ENCODE results near the gene MGLL.

The MGLL gene

DNA sequence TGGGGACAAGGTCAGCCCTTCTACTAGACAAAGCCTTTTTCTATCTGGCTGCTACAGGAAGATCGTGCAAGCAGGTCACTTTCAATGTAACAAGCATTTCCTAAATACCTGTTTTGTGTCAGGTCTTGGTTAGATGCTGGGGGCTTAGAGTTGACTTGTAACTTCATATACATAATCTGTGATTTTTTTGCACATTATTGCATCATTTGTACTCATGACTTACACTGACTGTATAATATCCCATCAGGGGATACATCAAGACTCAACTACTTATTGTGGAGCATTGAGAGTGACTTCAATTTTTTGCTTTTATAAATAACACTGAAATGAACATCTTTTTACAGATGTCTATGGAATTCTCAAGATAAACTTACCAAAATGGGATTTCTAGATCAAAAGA is 80.6 kb downstream of the MGLL start:
- no peak for DNase-seq (ENCODE audit: low read depth in 2 of 2)

DNA sequence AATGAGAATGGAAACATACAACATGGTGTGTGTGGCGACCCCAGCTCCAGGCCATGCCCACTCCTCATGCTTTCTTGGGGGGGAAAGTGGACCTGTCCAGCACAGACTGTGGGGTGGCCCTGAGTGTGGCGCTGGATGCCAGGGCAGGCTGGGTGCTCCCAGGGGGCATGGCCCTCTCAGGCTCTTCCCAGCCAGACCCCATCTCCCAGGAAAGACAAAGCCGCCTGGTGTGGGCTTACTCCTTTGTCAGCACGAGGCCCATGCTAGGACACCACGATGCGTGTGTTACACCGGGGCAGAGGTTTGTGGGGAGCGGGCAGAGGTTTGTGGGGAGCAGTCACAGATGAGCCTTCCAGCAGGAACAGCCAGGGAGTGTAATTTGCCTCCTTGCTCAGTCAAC is 81.1 kb downstream of the MGLL start:
- DNase-seq (ENCODE audit: low read depth in 2 of 2), result no peak

DNA sequence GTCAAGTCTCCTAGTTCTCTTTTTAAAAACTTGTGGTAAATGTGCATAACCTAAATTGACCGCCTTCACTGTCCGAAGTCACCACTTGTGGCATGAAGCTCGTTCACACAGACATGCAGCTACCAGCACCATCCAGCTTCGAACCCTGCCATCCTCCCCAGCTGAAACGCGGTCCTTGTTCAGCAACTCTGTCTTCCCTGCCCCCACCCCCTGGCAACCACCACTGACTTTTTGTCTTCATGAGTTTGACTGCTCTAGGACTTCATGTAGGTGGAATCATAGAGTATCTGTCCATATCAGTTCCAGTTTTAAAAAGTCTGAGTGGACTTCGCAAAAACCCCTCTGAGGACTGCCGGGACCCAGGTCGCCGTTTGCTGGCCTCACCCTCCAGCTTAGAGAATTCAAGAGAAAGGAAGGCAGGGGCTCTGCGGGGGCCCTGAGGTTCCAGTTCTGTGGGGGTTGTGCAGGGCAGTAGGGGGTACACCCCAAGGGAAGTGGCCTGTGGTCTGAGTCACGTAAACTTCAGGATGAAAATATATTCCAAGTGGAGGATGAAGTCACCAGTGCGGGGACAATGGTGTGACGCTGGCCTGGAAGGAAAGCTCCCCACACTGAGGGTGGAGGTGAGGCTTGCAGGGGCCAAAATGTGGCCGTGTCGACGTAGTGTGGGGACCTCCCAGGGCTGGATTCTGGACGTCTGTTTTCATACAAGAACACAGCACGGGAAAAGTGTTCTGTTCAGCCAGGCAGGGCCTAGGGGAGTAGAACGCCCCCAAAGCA is 82.0 kb downstream of the MGLL start:
- DNase-seq (ENCODE audit: low read depth in 2 of 2), result no peak

DNA sequence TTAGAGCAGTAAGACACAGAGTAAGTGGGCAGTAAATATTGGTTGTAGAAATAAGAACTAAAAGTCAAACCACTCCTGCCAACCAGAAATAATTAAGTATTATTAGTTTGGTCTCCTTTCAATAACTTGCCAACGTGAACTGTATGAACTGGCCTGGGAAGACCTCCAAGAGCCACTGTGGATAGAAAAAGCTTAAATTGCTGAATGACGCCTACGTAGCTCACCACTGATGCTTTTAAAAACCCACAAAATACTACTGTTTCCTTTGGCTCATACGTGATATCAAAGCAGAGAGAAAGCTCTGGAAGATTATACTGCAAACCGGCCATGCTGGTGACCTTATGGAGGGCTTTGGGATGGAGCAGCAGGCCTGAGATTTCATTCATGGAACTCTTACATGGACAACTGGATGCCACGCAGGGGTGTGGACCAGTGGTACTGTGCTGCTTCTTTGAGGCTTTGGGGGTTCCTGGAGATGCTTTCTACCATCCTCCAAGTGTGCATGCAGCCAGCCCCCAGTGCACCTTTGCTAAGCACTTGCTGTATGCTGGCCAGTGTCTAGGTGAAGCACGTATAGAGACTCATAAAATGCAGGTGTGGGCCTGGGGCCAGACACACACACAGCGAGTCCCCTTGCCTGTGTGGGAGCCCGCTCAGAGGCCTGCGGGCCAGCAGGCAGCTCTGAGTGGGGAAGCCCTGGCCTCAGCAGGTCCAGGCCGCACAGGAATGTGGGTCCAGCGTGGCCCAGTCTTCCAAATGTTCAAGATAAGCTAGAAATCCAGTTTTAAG is 82.8 kb downstream of the MGLL start:
- no peak for DNase-seq (ENCODE audit: low read depth in 2 of 2)

DNA sequence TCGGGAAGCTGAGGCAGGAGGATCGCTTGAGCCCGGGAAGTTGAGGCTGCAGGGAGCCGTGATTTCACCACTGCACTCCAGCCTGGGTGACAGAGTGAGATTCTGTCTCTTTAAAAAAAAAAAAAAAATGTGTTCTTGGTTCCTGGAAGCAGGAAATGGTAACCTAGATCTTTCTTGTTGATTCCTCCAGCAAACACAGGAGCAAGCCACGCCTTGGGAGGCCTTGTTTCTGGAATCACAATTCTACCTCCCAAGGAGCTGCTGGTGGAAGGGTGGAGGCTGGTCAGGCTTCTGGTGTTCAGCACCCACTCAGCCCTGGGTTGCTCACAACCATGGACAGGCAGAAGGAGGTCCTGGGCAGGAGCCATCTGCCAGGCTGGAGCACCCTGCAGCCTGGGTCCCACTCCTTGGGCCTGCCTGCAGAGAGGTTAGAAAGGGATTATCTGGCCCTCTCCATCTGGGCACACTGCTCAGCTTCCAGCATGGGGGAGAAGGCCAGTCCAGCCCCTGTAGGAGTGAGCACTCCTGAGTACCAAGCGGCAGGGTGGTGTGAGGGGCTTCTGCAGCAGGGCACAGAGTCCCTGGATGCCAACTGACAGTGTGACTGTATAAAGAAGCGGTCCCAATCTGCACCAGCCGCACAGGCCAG is 84.0 kb downstream of the MGLL start:
- DNase-seq (ENCODE audit: low read depth in 2 of 2), result no peak

DNA sequence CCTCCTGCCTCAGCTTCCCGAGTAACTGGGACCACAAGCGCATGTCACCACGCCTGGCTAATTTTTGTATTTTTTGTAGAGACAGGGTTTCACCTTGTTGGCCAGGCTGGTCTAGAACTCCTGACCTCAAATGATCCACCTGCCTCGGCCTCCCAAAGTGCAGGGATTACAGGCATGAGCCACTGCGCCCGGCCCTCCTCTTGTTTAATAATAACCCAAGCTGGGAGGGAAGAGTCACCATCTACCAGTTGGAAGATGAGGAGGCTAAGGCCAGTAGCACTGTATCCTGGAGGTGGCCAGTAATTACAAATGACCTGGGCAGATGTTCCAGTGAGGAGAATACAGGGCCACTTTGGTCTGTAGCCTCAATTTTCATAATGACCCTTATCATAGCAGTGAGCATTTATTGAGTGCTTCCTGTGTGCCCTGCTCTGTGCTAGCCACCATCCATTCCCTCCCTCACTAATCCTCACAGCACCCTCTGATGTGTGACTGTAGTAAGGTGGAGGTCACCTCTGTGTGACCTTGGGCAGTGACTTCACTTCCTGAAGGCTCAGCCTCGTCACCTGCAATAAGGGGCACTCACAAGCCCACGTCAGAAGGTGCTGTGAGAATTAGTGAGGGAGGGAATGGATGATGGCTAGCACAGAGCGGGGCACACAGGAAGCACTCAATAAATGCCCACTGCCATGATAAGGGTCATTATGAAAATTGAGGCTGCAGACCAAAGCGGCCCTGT is 85.3 kb downstream of the MGLL start:
- no peak for DNase-seq (ENCODE audit: low read depth in 2 of 2)

DNA sequence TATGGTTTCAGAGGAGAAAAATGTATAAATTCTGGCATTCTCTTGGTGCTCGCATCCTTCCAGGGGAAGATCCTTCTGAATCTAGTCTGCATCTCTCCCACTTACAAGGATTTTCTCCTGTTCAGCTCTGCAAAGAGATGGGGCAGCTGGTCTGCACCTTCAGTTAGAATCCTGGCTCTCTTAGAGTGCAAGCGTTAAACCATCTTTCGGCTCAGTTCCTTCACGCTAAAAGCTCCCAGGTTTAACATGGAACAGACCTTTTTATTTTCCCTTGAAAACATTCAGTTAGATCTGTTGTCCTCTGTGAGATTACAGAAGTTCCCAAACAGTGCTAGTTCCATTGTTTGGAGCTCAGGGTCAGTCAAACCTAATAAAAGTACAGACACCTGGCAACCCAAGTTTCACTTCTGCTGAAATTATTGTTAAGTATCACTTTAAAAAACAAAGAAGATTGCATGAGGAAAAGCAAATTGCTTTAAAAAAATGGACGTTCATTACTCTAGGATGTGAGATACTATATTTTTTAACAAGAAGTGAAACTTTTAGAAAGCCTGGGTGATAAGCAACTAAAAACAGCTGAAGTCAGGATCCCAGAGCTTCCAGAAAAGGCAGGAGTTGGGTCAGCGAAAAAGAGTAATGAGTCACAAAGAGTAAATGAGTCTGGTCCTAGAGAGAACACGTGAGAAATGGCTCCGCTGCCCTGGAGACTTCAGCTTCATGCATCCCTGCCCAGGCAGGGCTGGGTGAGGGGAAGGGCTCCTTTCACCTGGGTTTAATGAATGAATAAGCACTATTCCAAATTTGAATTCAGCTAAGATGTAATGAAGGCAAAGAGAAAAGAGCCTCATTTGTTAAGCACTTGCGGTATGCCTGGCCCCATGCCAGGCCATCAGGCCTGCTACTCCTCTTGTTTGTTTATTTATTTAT is 86.3 kb downstream of the MGLL start:
- no peak for DNase-seq (ENCODE audit: low read depth in 2 of 2)

DNA sequence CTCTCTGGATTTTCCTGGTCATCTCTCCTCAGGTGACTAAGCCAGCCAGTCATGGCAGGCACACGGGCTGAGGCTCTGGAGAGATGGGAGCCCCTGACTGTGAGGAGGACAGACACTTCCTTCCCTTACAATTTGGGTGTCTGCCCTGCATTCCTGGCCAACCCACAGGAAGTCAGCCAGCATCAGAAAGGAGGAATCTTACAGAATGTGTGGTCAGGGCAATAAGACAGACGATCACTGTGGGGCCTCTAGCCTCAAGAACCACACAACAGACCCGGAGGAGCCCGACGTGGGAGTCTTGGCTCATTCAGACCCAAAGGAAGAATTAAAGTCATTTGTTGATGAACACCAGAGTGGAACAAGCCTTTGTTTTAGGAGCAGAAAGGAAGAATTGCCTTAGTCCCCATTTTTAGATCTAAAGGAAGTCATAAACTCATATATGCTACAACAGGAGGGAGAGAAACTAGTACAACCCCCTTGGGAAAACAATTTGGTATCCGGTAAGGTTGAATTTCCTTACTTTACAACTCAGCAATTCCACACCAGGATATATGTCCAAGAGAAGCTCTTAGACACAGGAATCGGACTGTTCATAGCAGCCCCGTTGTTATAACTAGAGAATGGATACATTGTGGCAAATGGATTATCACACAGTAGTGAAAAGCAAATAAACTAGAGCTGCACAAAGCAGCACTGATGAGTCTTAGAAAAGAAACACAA is 87.4 kb downstream of the MGLL start:
- no peak for DNase-seq (ENCODE audit: low read depth in 2 of 2)

DNA sequence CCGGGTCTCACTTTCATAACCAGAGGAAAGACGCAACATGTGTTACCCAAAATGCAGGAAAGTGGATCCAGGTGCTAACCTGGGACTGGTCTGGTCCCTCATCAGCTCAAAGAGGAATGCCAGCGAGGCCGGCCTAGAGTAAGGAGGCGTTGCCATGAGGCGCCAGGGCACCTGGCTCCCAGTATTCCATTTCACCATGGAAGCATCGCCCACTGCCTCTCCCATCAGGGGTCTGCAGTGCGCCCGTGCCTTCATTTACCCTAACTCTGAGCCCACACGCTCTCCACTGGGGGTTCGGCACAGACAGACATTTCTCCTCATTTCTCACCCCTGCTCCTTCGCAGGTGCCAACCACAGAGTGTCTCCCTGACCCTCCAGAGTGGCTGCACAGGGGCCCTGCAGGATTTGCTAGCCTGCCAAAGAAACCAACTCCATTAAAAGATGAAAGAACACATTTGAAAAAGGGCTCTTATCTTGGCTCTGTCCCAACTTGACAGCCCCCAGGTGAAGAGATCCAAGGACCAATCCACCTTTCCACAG is 88.1 kb downstream of the MGLL start:
- no peak for DNase-seq (ENCODE audit: low read depth in 2 of 2)

DNA sequence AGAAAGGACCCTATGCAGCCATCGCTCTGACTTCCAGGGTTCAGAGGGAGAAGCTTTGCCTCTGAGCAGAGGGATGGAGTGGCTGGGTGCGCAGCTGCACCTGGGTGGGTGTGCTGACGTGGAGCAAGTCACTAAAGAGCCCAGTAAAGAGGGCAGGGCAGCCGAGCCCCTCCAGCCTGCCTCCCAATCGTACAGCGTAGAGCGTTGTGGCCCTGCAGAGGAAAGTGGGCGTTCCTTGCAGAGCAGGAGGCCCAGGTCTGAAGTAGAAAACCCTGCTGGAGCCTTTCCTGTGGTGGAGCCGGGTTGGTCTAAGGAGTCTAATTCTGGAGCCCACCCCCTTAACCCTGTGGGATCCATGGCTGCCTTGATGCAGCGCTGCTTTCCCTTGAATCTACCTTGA is 88.5 kb downstream of the MGLL start:
- no peak for DNase-seq (ENCODE audit: low read depth in 2 of 2)

DNA sequence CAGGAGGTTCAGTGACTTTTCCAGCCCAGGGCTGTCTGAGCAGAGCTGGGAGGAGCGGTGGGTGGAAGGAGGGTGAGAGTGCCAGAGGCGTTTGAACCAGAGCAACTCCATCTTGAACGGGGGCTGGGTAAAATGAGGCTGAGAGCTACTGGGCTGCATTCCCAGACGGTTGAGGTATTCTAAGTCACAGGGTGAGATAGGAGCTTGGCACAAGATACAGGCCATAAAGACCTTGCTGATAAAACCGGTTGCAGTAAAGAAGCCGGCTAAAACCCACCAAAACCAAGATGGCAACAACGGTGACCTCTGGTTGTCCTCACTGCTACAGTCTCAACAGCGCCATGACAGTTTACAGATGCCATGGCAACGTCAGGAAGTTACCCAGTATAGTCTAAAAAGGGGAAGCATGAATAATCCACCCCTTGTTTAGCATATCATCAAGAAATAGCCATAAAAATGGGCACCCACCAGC is 89.4 kb downstream of the MGLL start:
- DNase-seq (ENCODE audit: low read depth in 2 of 2), result no peak

DNA sequence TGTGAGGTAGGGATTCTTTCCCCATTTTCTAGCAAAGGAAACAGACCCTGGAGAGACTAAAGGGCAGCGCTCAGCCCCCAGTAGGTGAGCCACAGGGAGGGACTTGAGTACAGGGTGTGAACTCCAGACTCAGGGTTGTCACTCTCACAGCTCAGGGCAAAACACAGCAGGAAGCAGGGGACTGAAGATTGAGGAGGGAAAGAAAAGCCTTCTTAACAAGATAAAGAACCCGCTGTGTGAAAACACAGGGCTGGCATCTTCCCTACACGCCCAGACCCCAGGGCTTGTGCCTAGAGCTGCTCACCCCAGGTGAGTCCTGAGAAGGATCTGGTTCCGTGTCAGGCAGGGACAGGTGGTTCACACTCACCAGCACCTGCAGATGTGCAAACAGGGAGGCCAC is 90.0 kb downstream of the MGLL start:
- no peak for DNase-seq (ENCODE audit: low read depth in 2 of 2)

DNA sequence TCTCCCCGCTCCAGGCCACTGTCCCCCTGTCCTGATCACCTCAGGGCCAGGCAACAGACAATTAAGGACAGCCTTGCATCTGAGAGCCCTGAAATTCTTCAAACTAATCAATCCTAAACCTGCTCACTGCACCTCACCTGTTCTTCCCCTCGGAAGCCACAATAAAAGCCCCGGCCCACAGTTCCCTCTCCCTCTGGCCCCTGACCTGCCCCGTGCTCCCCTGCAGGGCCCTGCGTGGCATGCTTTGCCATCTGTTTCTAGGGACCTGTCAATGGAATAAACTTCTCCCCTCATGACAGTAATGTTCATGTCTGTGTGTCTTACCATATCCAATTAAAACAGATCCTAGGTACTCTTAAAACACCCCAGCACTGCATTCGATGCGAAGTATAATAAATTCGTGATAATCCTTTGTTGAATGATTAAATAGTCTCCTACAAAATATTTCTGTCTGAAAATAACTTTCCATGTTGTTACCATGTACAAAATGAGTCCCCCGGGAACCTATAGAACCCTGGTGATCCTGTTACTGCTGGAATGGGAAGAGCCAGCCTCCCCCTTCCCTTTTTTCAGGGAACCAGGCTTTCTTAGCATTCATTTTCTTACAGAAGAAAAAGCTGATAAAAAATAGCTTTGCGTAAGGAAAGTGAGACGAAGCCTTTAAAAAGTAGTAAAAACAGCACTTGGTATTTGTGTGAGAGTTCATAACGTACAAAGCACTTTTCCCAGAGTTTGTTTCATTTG is 90.6 kb downstream of the MGLL start:
- no peak for DNase-seq (ENCODE audit: low read depth in 2 of 2)

DNA sequence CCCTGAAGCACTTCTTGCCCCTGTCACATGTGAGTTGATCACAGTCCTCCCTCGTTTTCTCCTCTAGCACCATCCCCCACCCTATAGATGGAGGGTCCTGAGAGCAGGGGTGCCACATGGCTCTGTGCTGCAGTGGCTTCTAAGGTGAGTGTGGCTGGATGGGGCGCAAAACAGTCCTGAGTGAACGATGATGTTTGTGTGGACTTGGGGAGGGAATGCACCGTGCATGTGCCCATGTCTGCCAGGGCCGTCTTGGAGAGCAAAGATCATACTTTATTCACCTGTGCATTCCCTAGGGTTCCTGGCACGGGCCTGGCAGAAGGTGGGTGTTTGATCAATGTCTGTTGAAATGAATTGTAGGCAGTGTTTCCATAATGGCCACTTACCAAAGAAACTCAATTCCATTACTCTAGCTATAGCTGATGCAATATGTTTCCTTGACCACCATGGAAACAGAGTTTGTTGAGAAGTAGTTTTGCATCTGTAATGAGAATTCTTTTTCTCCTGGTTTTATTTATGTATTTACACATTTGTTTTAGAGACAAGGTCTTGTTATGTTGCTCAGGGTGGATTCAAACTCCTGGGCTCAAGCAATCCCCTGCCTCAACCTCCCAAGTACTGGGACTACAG is 91.5 kb downstream of the MGLL start:
- no peak for DNase-seq (ENCODE audit: low read depth in 2 of 2)

DNA sequence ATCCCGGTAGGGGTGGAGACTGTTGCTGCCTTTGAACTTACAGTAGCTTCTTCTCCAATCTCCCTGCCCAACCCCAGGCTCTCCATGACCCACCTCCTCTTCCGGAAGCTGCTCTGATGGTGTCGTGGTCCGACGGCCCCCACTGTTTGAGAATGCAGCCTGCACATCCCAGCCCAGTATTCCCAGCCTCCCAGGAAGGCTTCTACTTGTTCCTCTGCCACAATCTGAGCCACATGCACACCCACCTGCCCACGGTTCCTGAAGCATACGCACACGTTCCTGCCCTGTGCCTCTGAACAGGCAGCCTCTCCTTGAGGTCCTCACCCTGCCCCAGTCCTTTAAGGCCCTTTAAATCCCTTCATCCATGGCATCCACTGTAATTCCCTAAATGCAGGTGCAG is 92.1 kb downstream of the MGLL start:
- no peak for DNase-seq (ENCODE audit: low read depth in 2 of 2)

DNA sequence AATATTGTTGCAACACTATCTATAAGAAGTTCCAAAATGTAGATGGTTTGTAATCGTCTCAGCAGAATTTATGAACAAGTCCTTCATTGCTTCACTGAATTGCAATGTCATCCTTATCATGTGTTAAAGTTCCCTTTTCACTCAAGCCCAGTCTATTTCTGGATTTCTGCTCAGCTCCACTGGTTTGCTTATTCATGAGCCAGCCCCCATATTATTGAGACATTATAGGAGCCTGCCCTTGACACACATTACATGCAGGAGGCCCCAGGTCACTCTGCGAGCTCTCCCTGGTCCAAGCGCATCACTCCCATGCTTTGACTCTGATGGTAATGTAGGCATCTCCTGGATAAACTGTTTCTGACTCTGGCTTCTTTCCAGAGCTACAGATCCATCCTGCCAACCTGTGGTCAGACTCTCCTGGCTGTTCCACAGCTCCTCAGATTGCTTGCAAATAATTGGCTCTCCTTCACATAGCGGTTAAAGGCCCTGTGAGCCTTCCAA is 92.7 kb downstream of the MGLL start:
- no peak for DNase-seq (ENCODE audit: low read depth in 2 of 2)

DNA sequence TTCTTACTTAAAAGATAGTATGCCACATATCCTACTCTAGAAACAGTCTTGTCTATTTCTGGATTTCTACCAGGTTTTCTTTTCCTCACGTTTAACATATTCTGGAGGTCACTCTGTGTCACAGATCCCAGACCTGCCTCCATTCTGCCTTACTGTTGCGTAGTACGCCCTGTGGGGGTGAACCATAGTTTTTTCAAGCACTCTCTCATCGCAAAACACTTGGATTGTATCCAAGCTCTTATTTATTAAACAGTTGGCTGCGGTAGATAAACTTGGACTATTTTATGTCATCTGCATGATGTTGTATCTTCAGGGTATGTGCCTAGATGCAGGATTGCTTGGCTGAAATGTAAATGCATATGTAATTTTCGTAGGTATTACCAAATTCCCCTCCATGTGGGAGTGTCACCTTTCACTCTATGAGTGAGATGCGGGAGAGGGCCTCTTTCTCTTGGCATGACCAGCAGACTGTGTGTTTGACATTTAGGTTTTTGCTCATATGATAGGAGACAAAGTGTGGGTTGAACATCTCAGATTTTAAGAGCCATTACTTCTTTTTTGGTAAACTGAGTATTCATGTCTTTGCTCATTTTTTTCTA is 93.8 kb downstream of the MGLL start:
- no peak for DNase-seq (ENCODE audit: low read depth in 2 of 2)

DNA sequence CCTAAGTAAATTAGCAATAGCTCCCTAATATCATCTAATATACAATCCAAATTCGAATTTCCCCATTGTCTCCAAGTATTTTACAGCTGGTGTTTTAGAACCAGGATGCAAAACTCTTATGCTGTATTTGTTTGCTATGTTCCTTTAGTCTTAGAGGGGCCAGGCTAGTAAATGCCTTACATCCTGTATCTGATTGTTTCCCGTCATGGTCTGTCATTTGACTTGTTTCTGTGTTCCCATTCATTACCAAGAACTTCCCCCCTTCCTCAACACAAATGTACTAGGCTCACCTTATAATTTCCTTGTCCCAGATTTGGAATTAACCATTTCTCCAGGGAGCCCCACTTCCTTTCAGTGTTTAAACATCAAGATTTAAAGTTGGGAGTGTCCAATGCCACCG is 95.4 kb downstream of the MGLL start:
- no peak for DNase-seq (ENCODE audit: low read depth in 2 of 2)

Data from stimulated activated CD4-positive, alpha-beta T cell treated with anti-CD3 and anti-CD28 coated beads, Interleukin-15, amount 100 ng/mL, for 48 hours (primary cell).